HG03521 (cell line): ENCODE results near the gene IFRD2.
"Not testable (repeated sequence)": the region's sequence is repeated elsewhere in the genome, so short reads cannot be mapped to it uniquely, and the experiment has no call there.

Experiments used
- ATAC-seq: cut with Tn5 transposase; IDR thresholded peaks from one replicate; pipeline ENCODE4 v1.9.1; 2021; ENCODE audit warnings: mild to moderate bottlenecking, moderate library complexity; ENCODE audit not compliant: unreplicated experiment

Gene IFRD2

GRCh38 chr3:50268703-50269451 lies 23.4 kb downstream of the IFRD2 start, which contains the start of gene SEMA3B:
Gene SEMA3B, plus strand, starts transcription at chr3:50269147. Its CDS starts 94 bp downstream, at chr3:50269241.
- ATAC-seq, result no peak

DNA sequence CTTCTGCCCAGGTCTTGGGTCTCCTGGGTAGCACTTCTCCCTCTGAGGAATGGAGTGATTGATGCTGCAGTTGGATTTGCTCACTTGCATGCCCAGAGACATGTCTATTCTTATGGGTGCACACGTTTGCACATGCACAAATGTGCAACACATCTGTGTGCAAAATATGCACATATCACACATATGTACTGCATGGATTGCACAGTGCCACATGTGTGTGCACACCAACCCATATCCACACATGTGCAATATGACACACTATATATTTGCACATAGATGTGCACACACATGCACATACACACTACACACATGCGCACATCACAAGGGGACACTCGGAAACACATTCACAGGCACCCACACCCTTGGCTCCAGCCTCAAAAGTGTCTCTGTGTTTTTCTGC lies 24.0 kb downstream of the IFRD2 start:
- ATAC-seq, result no peak

- no peak for ATAC-seq
Observed at GRCh38 chr3:50267280-50267913, 24.8 kb downstream of the IFRD2 start.

DNA sequence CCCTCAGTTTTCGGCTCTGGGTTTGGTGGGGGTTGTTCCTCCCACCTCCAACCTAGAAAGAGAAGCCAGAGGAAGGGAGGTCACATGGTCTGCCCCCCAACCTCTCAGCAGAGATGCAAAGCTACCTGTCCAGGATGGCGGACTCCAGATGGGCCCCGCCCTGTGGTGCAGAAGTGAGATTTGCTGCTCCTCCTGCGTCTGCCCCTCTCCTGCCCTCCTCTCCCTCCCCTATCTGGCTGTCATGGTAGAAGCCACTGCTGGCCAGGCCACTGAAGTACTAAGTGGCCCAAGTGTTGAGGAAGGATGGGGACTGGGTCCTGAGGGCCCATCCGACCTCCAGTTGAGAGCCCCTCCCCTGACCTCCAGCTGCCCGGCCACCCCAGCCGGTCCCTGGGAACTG lies 25.4 kb downstream of the IFRD2 start:
- ATAC-seq, result no peak

- no peak for ATAC-seq
Observed at GRCh38 chr3:50266017-50266416, 26.2 kb downstream of the IFRD2 start.

- no peak for ATAC-seq
Observed at GRCh38 chr3:50265571-50265970, 26.7 kb downstream of the IFRD2 start.

GRCh38 chr3:50264964-50265485 lies 27.2 kb downstream of the IFRD2 start:
- no peak for ATAC-seq

GRCh38 chr3:50264383-50264963 lies 27.8 kb downstream of the IFRD2 start:
- no peak for ATAC-seq

- ATAC-seq, result no peak
Observed at GRCh38 chr3:50263478-50264382, 28.5 kb downstream of the IFRD2 start.

GRCh38 chr3:50262778-50263177 lies 29.5 kb downstream of the IFRD2 start:
- no peak for ATAC-seq

DNA sequence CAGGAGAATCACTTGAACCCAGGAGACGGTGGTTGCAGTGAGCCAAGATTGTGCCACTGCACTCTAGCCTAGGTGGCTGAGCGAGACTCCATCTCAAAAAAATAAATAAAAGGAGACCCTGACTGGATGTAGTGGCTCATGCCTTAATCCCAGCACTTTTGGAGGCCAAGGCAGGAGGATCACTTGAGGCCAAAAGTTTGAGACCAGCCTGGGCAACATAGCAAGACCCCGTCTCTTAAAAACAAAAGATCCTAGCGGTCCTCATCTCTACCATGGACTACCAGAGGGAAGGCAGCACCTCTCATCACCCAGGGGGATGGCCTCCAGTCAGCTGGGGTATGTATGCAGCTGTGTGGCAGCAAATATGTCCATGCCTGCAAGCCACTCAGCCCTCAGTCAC lies 30.0 kb downstream of the IFRD2 start:
- ATAC-seq, result not testable (repeated sequence)

DNA sequence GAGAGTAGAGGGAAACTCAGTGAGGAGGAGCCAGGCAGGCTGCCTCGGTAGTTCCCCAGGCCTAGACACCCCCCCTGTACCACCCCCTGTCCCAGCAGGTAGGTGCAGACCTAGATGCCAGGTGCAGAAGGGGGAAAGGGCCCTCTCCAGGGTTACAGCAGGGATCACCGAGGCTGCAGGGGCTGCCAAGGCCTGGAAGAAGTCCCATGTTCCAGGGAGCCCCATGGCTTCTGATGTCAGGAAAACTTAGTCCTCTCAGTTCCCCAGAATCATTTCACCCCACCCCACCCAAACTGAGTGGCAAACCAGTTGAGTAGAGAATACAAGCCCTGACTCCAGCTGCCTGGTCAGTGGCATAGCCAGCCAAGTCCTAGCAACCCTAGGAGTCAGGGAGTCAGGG lies 30.7 kb downstream of the IFRD2 start:
- ATAC-seq, result no peak

DNA sequence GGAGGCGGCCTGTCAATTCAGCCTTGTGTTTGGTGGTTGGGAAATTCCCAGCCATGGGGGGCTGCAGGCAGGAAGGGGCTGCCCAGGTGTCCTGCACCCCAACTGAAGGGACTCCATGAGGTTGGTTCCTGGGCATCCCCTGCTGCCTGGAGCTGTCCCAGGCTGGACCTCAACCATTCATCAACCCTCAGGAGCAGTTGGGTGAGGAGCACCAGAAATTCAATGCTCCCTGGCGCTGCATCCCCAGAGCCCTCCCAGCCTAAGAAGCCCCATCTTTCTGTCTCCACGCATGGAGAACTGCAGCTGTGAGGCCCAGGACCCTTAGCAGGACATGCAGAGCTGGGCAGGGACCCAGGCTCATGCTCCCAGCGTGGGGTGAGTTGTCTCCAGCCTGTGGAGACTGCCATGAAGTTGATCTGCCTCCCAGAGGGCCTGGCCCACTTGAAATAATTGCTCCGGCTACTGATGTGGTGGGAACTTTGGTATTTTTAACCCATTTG lies 31.2 kb downstream of the IFRD2 start:
- ATAC-seq, result no peak

DNA sequence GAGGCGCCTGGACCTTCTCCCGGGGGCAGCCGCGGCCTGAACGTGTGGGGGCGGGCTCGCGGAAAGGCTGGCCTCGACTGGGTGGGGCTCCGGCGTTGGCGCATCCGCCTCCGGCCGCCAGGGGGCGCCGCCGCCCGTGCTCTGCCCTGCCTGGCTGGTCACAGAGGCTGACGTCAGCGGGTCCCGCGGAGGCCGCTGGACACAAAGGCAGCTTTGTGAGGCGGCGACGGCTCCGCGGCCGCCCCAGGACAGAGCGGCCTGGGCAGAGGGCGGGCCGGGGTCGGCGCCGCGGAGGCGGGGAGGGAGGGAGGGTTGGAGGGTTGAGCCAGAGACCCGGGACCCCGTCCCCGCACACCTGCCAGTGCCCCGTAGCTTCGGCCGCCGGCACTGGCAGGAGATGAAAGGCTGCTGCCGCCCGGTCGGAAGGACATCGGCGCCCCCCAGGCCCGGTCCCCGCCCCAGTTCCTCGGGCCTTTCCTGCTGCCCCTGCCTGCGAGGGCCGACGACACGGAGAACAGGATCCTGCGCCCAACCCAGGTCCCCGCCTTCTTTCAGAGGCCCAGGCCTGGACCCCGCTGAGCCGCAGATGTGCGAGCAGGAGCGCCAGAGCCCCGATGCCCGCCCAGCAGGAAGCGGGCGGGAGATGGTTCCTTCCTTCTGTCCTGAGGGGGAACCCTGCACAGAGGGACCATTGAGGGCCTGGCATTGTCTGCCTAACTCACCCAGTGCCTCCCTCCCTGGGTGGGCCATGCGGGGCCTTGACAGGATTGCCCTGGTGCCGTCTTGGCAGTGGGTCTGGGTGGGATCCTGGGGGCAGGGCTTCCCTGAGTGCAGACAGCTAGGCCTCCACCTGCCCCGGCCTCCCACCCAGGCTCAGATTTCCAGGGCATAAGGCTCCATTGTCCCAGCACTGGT lies 31.9 kb downstream of the IFRD2 start:
- peak; percentile 79 for ATAC-seq

DNA sequence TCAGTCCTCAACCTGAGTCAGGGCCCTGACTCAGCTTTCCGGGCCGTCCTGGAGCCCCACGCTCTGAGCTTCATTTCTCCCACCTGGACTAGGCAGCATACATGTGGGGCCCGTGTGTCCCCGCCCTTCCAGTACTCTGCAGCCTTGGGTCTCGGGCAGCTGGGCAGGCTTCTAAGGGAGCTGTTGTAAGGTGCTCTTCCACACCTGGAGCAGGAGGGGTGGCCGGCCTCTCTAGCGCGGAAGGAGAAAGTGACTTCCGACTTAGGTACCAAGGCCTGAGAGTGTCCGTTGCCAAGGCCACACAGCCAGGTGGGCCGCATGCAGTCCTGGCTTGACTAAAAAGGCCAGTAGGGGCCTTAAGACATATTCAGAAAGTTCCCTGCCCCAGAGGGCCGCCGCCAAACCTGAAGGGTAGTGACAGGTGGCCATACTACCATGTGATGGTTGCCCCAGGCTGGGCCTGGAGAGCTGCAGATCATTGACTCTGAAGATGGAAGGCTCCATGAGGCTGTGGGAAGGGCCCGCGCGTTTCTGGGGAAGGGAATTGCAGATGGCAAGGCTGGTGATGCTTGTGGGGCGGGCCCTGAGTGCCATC lies 32.7 kb downstream of the IFRD2 start:
- no peak for ATAC-seq

- ATAC-seq, result no peak
Observed at GRCh38 chr3:50258979-50259378, 33.2 kb downstream of the IFRD2 start.

GRCh38 chr3:50258029-50258680 lies 34.1 kb downstream of the IFRD2 start:
- ATAC-seq, result no peak

DNA sequence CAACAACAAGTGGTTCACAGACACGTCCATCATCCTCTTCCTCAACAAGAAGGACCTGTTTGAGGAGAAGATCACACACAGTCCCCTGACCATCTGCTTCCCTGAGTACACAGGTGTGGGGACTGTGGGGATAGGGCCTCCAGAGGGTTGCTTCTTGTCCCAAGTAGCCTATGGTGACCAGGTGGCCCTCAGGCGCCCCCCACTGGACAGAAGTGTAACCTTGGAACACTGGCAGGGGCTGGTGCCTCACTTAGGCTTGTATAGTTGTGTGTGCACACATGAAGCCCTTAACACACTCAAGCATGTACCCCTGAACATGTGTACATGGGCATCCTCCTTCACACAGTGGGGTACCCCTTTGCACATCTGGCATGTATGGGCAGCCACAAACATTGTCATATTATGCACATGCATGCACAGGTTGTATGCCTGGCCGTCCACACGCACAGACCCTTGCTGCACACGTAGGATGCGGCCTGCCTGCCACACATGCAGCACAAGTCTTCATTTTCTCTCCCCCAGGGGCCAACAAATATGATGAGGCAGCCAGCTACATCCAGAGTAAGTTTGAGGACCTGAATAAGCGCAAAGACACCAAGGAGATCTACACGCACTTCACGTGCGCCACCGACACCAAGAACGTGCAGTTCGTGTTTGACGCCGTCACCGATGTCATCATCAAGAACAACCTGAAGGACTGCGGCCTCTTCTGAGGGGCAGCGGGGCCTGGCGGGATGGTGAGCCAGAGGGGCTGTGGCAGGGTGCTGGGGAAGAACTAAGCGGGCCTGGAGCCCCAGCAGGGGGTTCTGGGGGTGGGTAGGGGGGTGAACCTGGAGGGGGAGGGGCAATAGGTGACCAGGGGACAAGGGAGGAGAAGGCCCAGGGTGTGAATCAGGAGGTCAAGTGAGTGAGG lies 35.0 kb downstream of the IFRD2 start:
- no peak for ATAC-seq
